ENCODE data around the gene CCDC85C.

CCDC85C gene

GRCh38 chr14:99519931-99520421 is 84.0 kb downstream of the CCDC85C start:
- DNase-seq: no peak

- DNase-seq: no peak
Measured at GRCh38 chr14:99519347-99519881, 84.6 kb downstream of the CCDC85C start.

GRCh38 chr14:99518441-99519346 is 85.3 kb downstream of the CCDC85C start:
- peak; percentile 85 for DNase-seq

- no peak for DNase-seq
Measured at GRCh38 chr14:99517643-99518381, 86.2 kb downstream of the CCDC85C start.

GRCh38 chr14:99516871-99517642 is 87.0 kb downstream of the CCDC85C start:
- DNase-seq: no peak

GRCh38 chr14:99516156-99516870 is 87.7 kb downstream of the CCDC85C start:
- DNase-seq: no peak

GRCh38 chr14:99515301-99516155 is 88.5 kb downstream of the CCDC85C start:
- no peak for DNase-seq

GRCh38 chr14:99514552-99515300 is 89.3 kb downstream of the CCDC85C start:
- DNase-seq: no peak

- DNase-seq: no peak
Measured at GRCh38 chr14:99513946-99514551, 90.0 kb downstream of the CCDC85C start.

GRCh38 chr14:99513183-99513694 is 90.8 kb downstream of the CCDC85C start:
- DNase-seq: no peak

GRCh38 chr14:99512571-99513182 is 91.3 kb downstream of the CCDC85C start:
- DNase-seq: no peak

- no peak for DNase-seq
Measured at GRCh38 chr14:99512110-99512449, 91.9 kb downstream of the CCDC85C start.

GRCh38 chr14:99511421-99512109 is 92.4 kb downstream of the CCDC85C start:
- DNase-seq: no peak

GRCh38 chr14:99510556-99511139 is 93.4 kb downstream of the CCDC85C start:
- DNase-seq: no peak

- no peak for DNase-seq
Measured at GRCh38 chr14:99509871-99510555, 94.0 kb downstream of the CCDC85C start.

GRCh38 chr14:99508896-99509629 is 94.9 kb downstream of the CCDC85C start:
- no peak for DNase-seq
